ENCODE data around the gene SPTBN5.
A peak's percentile ranks its signal among the peaks of the same experiment; 100 is the strongest.

Gene SPTBN5

DNA sequence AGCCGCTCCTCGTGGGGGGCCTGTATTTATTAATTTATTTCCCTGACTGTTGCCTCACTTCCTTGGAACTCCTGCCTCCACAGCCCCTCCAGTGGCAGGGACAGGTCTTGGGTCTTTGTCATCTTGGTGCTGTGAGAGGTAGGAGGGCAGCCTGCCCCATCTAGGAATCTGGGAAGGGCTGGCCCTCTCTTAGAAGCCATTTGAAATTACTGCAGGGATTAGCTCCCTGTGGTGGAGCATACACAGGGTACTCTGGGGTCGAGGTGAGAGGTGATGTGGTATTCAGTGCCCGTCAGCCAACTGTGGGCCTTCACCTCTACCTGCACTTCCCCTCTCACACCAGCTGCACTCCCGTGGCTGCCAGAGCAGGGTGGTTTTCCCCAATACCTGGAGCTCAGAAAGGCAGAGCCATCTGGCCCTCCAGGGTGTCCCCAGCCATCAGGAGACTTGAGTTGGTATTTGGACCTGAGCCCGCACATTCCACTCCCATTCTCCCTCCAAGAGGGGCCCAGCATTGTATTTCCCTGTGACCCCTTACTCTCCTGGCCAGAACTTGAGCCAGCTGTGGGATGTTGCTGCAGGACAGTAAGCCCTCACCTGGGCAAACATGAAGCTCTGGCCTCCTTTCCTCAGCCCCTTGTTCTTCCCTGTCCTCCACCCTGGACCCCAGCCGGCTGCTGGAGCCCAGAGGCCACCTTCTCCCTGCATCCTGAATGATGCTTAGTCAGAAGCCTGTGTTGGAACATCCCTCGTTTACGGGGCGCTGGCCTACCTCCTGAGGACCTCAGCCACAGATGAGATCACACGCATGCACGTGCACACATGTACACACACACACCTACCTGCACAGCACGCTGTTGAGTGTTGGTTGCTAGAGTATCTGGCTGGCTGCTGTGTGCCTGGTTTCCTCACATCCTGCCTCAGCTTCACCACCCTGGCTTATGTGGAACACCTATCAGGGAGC is 68.0 kb downstream of the SPTBN5 start:
- peak; percentile 26 for DNase-seq (ENCODE audit: low read depth, low spot score)

DNA sequence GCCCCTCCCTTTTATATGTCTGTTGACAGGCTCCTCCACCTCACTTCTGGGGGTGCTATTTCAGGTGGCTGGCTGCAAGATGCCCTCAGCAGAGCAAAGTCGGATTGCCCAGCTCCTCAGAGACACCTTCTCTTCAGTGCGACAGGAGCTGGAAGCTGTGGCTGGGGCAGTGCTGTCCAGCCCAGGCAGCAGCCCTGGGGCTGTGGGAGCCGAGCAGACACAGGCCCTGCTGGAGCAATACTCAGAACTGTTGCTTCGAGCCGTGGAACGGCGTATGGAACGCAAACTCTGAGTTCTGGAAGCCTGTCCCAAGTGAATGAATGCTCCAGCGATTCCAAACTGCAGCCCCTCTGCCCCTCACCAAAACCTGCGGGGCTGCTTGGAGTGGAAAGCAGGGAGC is 68.7 kb downstream of the SPTBN5 start:
- DNase-seq (ENCODE audit: low read depth, low spot score) = no peak

DNA sequence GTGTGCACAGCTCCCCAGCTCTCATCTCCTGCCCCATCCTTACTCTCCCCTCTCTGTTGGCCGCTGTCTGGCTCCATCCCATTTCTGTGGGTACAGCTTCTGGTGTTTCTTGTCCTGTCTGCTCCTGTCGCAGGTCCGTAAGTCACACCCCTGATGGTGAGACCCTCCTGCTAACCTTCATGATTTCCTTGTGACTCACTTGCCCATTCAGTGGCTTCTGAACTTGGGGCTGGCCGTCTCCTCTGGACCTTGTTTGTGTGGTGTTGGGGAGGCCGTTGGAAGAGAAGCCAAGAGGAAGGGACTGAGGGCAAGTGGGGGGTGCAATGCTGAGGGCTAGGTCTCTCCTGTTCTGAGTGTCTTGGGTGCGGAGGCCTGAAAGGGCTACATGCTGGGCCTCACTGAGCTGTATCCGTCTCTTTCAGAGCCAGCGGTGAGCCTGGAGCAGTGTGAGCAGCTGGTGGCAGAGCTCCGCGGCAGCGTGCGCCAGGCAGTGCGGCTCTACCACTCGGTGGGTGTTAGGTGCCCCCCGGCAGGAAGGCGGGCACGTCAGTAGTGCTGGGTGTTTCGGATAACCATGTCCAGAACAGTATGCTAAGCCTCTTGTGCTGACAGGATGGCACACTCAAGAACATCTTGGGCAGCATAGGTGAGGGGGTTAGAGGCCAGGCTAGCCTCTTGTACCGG is 69.6 kb downstream of the SPTBN5 start:
- DNase-seq (ENCODE audit: low read depth, low spot score) = no peak

DNA sequence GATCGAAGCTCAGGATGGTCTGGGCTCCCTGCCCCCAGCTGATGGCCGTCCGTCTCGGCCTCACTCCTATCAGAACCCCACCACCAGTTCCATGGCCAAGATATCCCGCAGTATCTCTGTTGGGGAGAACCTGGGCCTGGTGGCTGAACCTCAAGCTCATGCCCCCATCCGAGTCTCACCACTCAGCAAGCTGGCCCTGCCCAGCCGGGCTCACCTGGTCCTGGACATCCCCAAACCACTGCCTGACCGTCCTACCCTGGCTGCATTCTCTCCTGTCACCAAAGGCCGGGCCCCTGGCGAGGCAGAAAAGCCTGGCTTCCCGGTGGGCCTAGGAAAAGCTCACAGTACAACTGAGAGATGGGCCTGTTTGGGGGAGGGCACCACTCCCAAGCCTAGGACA is 70.4 kb downstream of the SPTBN5 start:
- no peak for DNase-seq (ENCODE audit: low read depth, low spot score)

DNA sequence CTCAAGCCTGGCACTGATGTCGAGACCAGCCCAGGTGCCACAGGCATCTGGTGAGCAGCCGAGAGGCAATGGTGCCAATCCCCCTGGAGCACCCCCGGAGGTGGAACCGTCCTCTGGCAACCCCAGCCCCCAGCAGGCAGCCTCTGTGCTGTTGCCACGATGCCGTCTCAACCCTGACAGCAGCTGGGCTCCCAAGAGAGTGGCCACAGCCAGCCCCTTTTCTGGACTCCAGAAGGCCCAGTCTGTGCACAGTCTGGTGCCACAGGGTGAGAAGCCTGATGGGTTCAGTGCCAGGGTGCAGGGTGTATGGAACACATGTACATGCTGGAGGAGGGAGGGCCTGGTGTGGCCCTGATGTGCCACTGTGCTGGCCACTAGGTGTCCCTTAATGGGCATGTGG is 70.9 kb downstream of the SPTBN5 start:
- DNase-seq (ENCODE audit: low read depth, low spot score) = no peak

DNA sequence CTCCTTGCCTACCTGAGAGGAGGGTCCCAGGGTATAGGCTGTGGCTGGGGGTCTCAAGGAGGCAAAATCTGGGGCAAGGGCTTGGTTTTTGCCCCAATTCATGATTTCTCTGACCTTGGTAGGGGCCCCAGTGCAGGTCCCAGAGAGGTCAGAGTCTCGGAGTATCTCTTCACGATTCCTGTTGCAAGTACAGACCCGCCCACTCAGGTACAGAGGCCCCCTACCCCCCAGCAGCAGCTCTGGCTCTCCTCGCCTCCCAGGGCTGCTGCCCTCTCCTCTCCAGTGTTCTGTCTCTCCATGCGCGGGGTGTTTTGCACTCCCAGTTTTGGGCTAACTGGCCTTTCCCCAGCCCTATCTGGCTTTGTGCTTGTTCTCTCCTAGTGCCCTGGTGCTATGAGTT is 71.4 kb downstream of the SPTBN5 start:
- no peak for DNase-seq (ENCODE audit: low read depth, low spot score)

DNA sequence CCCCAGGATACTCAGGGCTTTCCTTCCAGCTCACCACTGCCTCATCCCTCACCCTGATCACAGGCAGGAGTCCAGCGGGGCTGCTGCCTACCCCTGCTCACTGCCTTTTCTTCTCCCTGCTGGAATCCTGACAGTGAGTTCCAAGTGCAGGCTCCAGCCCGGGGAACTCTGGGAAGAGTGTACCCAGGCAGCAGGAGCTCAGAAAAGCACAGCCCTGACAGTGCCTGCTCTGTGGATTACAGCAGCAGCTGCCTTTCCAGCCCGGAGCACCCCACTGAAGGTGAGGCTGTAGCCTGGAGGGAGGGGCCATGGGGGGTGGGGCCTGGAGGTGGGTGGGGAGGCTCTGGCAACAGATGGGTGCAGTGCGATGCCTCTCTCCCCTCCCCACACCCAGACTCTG is 72.0 kb downstream of the SPTBN5 start:
- DNase-seq (ENCODE audit: low read depth, low spot score) = no peak

DNA sequence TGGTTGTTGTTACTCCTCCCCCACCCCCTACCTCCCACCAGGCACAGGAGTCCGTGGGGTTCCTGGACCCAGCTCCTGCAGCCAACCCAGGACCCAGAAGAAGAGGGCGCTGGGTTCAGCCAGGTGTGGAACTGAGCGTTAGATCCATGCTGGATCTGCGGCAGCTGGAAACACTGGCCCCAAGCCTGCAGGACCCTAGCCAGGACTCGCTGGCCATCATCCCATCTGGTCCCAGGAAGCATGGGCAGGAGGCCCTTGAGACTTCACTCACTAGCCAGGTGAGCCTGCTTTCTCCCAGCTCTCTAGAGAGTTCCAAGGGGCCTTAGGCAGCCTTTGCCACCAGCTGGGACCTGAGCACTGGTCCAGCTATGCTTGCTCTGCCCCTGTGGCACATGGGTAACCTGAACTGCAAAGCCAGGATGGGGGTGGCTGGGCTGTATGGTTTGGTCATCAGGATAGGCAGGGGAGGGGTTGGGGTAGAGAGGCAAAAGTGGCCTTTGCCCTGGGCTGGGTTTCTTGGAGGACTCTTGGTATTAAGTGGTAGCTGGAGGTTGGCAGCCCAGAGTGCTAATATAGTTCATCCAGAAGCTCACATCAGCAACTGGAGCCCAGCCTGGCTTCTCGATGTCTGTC is 72.9 kb downstream of the SPTBN5 start:
- no peak for DNase-seq (ENCODE audit: low read depth, low spot score)

DNA sequence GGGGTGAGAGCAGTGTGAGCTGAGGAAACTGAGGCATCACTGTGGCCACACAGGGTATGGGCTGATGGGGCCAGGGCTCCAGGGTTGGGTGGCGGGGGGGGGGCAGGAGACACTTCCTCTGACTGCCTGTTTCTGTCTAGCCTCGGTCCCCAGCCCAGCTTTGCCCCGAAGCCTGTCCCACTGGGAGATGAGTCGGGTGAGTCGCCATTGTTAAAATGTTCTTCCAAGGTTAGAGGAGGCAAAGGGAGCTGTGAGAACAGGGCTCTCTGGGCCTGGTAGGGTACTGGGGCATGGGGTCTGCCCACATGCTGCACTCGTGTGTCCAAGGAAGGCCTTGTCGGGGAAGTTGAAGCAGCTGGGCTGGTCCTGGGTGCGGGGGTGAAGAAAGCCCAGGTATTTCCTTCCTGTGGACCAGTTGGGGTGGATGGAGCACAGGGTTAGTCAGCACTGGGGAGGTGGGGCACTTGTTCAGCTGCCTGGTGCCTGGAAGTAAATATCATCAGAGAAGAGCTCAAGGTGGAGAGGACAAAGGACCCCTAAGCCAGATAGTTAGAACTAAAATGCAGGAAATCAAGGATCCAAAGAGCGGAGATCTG is 74.3 kb downstream of the SPTBN5 start:
- no peak for DNase-seq (ENCODE audit: low read depth, low spot score)

DNA sequence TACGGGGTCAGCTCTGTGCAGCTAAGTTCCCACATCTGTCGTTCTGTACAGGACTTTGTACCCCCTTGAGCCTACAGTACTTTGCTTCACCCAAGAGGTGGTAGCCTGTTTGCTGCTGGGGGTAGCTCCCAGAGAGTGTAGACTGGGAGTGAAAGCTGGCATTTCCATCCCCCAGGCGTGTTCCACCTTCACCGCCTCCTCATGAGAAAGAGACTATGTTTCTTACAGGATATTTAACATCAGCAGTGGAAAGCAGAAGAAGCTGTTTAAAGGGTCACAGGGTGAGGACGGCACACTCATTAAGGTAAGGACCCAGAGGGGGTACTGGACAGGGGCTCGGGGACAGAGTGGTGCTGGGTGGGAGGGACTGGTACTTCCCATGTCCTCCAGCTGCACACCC is 76.1 kb downstream of the SPTBN5 start:
- DNase-seq (ENCODE audit: low read depth, low spot score) = no peak

DNA sequence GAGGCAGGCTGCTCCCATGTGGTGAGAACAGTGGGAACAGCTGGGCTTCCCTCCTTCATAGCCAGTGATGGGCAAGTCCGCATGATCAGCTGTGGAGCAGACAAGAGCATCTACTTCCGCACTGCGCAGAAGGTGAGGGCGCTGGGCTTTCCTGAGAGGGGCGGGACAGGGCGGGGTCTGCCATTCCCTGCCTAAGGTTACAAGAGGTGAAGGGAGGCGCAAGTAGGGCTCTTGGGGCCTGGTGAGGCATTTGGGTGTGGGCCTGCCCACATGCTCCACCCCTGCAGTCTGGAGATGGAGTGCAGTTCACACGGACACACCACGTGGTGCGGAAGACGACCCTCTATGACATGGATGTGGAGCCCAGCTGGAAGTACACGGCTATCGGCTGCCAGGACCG is 76.5 kb downstream of the SPTBN5 start:
- DNase-seq (ENCODE audit: low read depth, low spot score) = no peak

DNA sequence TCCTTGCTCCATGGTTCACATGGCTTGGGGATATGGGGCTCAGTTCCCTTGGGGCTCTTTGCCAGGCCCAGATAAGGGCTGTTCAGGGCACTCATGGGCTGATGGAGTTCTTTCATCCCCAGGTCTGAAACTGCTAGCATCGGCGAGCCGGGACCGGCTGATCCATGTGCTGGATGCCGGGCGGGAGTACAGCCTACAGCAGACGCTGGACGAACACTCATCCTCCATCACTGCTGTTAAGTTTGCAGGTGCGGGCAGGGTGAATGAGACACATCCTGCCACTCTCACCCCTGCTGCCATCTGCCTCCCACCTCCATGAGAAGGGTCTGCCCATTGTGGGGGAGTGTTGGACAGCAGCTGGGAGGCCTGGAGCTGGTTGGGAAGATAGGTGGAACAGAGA is 77.1 kb downstream of the SPTBN5 start:
- no peak for DNase-seq (ENCODE audit: low read depth, low spot score)

DNA sequence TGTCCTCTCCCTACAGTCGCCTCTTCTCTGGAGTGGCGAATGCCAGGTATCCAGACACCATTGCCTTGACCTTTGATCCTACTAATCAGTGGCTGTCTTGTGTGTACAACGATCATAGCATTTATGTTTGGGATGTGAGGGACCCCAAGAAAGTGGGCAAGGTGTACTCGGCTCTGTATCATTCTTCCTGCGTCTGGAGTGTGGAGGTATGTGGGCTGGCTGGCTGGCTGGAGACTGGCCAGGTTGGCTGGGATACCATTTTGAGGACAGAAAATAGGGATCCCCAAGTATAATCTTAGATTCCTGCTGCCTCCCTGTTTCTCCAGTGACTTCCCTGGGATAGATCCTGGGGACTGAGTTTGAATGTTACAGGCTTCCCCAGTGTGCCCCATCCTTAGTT is 79.3 kb downstream of the SPTBN5 start:
- DNase-seq (ENCODE audit: low read depth, low spot score) = no peak

DNA sequence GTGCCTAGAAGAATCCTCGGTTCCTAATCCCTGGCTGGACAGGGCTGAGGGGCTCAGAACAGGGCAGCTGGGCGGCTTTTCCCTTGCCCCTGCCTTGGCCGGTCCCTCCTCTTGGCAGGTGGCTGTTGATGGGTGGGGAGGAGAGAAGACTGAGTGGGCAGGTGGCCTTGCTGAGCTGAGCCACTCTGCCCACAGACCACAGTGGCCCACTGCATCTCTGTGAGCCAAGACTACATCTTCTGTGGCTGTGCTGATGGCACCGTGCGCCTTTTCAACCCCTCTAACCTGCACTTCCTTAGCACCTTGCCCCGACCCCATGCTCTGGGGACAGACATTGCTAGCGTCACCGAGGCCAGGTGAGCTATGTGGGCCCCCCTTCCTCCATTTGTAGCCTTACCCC is 80.4 kb downstream of the SPTBN5 start:
- DNase-seq (ENCODE audit: low read depth, low spot score) = no peak

DNA sequence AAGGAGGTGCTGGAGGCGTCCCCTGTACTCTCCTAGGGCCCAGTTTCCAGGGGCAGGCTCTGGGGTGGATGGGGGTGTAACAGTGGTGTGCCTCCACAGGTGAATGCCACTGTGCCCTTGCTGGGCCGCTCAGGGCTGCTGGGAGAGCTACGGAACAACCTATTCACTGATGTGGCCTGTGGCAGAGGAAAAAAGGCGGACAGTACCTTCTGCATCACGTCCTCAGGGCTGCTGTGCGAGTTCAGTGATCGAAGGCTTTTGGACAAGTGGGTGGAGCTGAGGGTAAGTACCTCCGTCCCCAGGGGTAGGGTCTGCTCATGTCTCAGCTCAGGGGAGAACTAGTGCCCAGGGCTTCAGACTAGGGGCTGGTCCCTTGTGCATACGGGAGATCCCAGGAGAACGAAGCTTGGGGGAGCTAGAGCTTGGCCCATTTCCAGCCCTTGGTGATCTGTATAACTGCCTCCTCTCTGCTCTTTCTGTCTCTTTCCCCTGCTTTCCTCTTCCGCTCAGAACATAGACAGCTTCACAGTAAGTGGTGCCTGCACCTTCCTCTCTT is 81.0 kb downstream of the SPTBN5 start:
- no peak for DNase-seq (ENCODE audit: low read depth, low spot score)

DNA sequence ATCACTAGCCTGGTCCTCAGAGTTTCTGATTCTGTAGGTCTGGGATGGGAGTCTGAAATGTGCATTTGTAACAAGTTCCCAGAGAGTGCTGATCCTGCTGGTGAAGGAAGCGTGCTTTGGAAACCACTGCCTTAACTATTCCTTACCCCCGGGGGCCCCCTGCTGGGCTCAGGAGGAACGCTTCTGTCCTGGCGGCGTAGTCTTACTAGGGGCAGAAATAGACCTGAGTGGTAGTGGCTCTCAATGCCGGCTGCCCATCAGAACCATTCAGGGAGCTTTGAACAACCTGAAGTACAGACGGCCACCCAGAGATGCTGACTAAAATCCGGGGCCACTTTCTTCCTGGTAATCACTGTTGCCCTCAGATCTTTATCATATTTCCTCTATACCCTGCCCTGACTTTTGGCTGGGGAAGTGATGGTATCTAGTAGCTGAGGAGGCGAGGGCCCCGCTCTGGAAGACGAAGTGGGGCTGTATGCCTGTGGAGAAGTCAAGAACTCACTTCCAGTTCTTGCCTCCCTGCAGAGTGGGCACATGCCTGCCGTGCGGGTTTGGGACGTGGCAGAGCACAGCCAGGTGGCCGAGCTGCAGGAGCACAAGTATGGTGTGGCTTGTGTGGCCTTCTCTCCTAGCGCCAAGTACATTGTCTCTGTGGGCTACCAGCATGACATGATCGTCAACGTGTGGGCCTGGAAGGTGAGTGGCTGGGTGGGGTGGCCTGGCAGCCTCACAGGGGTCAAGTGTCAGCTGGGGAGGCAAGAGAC is 82.2 kb downstream of the SPTBN5 start:
- DNase-seq (ENCODE audit: low read depth, low spot score) = peak; percentile 88

DNA sequence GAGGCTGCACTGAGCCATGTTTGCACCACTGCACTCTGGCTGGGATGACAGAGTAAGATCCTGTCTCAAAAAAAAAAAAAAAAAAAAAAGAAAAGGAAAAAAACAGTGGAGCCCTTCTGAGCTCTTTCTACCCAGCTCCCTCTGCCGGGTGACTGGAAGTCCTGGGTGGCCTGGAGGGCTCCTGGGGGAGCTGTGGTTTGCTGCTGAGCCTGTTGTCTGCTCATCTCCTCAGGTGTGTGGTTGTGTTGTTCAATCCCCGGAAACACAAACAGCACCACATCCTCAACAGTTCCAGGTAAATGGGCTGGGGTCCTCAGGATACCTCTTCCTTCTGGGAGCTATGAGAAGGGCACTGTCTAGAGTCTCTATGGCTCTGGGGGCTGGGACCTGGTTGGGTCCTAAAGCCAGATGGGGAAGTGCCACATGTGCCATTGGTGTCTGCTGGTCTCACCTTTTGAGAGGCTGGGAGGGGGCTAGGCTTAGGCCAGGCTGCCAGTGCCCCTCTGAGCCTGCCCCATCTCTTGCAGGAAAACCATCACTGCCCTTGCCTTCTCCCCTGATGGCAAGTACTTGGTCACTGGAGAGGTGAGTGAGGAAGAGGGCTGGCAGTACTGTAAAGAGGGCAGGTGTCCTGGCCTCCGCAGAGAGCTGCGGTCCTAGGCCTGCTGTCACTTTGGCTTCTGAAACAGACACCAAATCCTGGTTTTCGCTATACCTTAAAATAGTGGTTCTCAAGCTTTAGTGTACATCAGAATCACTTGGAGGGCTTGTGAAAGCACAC is 83.0 kb downstream of the SPTBN5 start:
- no peak for DNase-seq (ENCODE audit: low read depth, low spot score)

DNA sequence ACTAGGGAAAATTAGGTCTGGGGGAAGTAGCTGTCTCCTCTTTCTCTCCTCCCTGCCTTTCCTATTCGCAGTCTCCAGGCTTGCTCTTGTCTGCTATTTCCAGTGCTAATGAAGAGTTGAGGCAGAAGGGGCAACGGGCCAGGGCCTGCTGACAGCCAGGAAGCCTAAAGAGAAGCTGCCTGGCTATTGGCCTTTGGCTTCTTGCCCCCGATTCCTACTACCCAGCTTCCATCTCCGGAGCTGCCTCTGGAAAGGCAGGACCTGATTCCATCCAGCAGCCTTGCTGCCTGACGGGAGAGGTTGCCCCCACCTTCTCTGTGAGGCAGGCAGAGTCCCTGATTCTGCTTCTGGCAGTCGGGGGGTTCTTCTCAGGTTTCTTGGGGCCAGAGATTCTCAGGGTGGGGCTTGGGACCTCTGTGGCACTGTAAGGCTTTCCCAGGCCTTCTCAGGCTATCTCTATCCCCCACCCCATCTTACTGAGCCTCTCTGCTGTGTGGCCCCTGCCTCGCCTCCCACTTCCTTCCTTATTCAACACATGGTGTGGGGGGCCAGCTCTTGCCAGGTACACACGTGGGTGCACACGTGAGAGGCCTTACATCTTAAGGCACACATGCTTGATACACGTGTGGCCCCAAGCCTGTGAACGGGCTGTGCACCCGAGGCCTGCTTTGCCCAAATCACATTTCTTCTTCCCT is 84.2 kb downstream of the SPTBN5 start:
- DNase-seq (ENCODE audit: low read depth, low spot score) = no peak

DNA sequence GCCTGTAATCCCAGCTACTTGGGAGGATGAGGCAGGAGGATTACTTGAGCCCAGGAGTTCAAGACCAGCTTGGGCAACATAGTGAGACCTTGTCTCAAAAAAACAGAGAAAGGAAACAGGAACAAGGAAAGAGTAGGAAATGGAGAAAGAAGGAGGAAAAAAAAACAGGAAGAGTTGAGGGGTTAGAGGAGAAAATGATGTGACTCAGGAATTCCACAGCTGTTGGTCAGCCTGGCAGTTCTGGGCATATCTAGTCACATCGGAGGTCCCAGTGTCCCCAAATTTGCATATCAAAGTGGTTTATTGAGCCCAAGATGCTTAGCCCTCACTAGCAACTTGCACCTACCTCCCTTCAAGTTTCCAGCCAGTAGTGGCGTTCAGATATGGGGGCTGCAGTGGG is 84.7 kb downstream of the SPTBN5 start:
- no peak for DNase-seq (ENCODE audit: low read depth, low spot score)
